BJ (cell line): ENCODE measurements around the gene SNX10. TPM values are rescaled to one million over a fixed set of nuclear protein-coding genes. Genes with fewer than 3 reads are reported as not detected.

Experiments
- CTCF ChIA-PET: fragments of 350-600 bp; formaldehyde crosslinking; extraction: SDS; loops from one replicate; lab custom pipeline; 2021; ENCODE audit warnings: antibody characterized with exemption, inconsistent platforms; lab: Yijun Ruan, JAX
- POLR2A ChIA-PET: fragments of 300-600 bp; sonication (Branson Sonifier 250); formaldehyde crosslinking; extraction: SDS; loops from one replicate; lab custom pipeline; 2021; ENCODE audit warnings: antibody characterized with exemption; lab: Charles Lee
- DNase-seq: peaks from one replicate; pipeline ENCODE4 v3.0.0-alpha.2; 2011; ENCODE audit warnings: low read depth
- H3K27me3 ChIP-seq: 2 replicates; pipeline ENCODE4 v1.6.0; 2011; ENCODE audit warnings: low read length; ENCODE audit not compliant: control insufficient read depth, insufficient read depth
- H3K36me3 ChIP-seq: 2 replicates; pipeline ENCODE4 v1.5.1; 2011; ENCODE audit warnings: low read length; ENCODE audit not compliant: control insufficient read depth, insufficient read depth
- H3K4me3 ChIP-seq: 2 replicates; pipeline ENCODE4 v1.5.1; 2011; ENCODE audit warnings: low read depth, mild to moderate bottlenecking, control low read depth, low read length
- CTCF ChIP-seq: IDR thresholded peaks from 2 replicates; pipeline ENCODE4 v1.5.1; 2011; ENCODE audit warnings: low read depth, mild to moderate bottlenecking, control low read depth, inconsistent platforms, low read length, moderate library complexity; ENCODE audit not compliant: insufficient read depth
- polyA plus RNA-seq: library from polyadenylated mRNA; depleted of rRNA; stranded (reverse); fragments of >200 nt; gene quantifications from 2 replicates; pipeline ENCODE4 v1.2.3, GENCODE V29; 2011

SNX10 gene
- polyA plus RNA-seq, 1 experiment, result not detected

- Histone ChIP-seq H3K27me3 (no peaks in the 10 kb centered on the region), H3K36me3 (no peaks in the 10 kb centered on the region), H3K4me3 (no peak overlapping the region)
- no peak for TF ChIP-seq CTCF
- ChIA-PET CTCF (interaction anchor here (0.6 kb wide), 1 partner anchor 958 kb away, joined by 3 read pairs; no protein-coding TSS in a partner anchor), POLR2A (no interaction called here)
- DNase-seq, result no peak
Observed at GRCh38 chr7:26298472-26299058, 6.9 kb downstream of the SNX10 start.

DNA sequence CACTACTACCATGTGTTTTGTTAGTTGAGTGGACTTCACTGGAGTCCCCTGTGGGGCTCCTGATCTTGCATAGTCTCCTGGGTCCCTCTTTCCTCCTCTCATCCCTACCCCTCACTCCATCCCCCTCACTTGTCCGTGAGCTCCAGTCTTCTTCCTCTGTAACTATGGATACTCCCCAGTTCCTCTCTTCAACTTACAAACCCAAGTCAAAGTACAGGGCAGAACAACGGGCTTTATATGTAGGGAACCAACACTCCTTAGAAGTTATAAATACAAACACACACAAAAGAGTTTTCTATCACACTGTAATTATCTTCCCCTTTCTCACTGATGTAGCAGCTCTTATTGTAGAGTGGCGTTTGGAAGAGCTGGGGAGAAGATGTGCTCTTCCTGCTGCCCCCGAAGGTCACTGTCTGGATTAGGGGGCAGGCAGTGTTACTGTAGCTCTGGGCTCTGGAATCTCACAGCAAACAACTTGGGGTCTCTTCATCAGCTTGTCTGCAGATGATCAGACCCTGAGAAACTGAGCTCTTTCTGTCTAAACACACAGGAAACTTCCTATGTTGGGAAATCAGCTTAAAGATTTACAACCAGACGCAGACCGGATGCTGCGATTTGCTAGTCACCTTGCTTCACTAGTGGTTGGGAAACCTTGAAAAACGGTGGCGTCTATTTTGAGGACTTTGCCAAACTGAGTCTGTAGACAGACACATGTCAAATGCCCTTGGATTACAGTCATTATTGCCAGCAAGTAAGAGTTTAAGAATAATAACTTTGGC, 13.6 kb downstream of the SNX10 start:
- no peak overlapping the region for H3K4me3 ChIP-seq
- no peak for DNase-seq
- TF ChIP-seq CTCF, result no peak
- H3K36me3 ChIP-seq, result no peaks in the 10 kb centered on the region
- ChIA-PET CTCF (interaction anchor here (0.6 kb wide), 3 partner anchors 16 to 825 kb away, joined by 3 read pairs; no protein-coding TSS in a partner anchor), POLR2A (no interaction called here)
- peaks cover 3% of the 10 kb centered on the region for H3K27me3 ChIP-seq

DNA sequence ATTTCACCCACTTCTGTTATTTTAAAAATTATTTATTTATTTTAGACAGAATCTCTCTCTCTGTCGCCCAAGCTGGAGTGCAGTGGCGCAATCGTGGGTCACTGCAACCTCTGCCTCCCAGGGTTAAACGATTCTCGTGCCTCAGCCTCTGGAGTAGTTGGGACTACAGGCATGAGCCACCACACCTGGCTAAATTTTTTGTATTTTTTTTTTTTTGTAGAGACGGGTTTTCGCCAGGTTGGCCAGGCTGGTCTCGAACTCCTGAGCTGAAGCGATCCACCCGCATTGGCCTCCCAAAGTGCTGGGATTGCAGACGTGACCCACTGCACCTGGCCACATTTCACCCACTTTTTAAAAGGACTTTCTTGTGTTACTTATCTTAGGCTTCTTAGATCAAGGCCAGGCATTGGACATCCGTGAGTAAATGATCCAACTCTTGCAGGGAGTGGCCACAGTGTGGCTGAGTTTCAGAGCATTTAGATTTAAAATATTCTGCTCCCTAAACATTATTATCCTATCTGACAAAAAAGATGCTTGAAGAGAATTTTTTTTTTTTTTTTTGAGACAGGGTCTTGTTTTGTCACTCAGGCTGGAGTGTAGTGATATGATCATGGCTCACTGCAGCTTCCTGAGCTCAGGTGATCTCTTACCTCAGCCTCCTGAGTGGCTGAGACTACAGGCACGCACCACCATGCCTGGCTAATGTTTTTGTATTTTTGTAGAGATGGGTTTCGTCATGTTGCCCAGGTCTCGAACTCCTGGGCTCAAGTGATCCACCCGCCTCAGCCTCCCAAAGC, 14.4 kb downstream of the SNX10 start:
- peaks cover 3% of the 10 kb centered on the region for H3K27me3 ChIP-seq
- CTCF ChIA-PET, result no interaction called here

GRCh38 chr7:26306790-26307189, 15.1 kb downstream of the SNX10 start:
- no peak for TF ChIP-seq CTCF
- no peak for DNase-seq
- H3K27me3 ChIP-seq, result peaks cover 3% of the 10 kb centered on the region
- H3K4me3 ChIP-seq, result no peak overlapping the region
- H3K36me3 ChIP-seq, result no peaks in the 10 kb centered on the region
- ChIA-PET CTCF (no interaction called here), POLR2A (no interaction called here)

More for the DNA sequence above, 14.4 kb downstream of the SNX10 start:
- Histone ChIP-seq H3K4me3 (no peak overlapping the region), H3K36me3 (no peaks in the 10 kb centered on the region)
- no peak for TF ChIP-seq CTCF
- POLR2A ChIA-PET, result no interaction called here
- DNase-seq, result no peak

DNA sequence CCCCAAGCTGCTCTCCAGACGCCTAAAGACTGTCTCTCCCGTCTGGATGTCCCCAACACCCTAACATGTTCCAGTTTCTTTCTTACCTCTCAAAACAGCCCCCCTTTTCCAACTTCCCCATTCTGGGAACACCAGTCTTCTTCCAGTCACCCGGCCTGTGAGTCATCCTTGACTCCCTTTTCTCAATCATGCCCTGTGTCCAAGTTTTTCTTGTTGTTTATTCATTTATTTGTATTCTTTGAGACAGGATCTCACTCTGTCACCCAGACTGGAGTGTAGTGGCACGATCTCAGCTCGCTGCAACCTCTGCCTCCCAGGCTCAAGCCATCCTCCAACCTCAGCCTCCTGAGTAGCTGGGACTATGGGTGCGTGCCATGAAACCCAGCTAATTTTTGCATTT, 15.6 kb downstream of the SNX10 start:
- TF ChIP-seq CTCF, result no peak
- Histone ChIP-seq H3K4me3 (no peak overlapping the region), H3K27me3 (peaks cover 3% of the 10 kb centered on the region), H3K36me3 (no peaks in the 10 kb centered on the region)
- ChIA-PET CTCF (no interaction called here), POLR2A (no interaction called here)
- no peak for DNase-seq
